Measurements from ENCODE around the gene CRYZL1. TPM values are rescaled to one million over a fixed set of nuclear protein-coding genes. Genes with fewer than 3 reads are reported as not detected.
A peak's percentile ranks its signal among the peaks of the same experiment; 100 is the strongest.

Gene CRYZL1
- total and polyA plus RNA-seq, 8 donors, result 8.5 to 23.0 (median 13.9) TPM

DNA sequence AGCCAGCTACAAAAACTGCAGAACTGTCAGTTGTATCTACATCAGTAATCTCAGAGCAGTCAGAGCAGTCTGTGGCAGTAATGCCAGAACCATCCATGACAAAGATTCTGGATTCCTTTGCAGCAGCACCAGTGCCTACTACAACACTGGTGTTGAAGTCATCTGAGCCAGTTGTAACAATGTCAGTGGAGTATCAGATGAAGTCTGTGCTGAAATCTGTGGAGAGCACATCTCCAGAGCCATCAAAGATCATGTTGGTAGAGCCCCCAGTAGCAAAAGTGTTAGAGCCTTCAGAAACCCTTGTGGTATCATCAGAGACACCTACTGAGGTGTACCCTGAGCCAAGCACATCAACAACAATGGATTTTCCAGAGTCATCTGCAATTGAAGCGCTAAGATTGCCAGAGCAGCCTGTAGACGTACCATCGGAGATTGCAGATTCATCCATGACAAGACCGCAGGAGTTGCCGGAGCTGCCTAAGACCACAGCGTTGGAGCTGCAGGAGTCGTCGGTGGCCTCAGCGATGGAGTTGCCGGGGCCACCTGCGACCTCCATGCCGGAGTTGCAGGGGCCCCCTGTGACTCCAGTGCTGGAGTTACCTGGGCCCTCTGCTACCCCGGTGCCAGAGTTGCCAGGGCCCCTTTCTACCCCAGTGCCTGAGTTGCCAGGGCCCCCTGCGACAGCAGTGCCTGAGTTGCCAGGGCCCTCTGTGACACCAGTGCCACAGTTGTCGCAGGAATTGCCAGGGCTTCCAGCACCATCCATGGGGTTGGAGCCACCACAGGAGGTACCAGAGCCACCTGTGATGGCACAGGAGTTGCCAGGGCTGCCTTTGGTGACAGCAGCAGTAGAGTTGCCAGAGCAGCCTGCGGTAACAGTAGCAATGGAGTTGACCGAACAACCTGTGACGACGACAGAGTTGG, 91.4 kb downstream of the CRYZL1 start:
- Histone ChIP-seq H3K4me1 (peaks cover 11 to 15% (median 14%) of the 10 kb centered on the region in 3 donors), H3K27ac (no peak overlapping the region), H3K27me3 (no peaks in the 10 kb centered on the region), H3K36me3 (peaks cover 0 to 68% (median 45%) of the 10 kb centered on the region in 3 donors), H3K9me3 (no peaks in the 10 kb centered on the region), H3K4me3 (no peak overlapping the region)
- intact Hi-C loops (cut with DNase I), result no loop called here
- TF ChIP-seq, protein P1, sequence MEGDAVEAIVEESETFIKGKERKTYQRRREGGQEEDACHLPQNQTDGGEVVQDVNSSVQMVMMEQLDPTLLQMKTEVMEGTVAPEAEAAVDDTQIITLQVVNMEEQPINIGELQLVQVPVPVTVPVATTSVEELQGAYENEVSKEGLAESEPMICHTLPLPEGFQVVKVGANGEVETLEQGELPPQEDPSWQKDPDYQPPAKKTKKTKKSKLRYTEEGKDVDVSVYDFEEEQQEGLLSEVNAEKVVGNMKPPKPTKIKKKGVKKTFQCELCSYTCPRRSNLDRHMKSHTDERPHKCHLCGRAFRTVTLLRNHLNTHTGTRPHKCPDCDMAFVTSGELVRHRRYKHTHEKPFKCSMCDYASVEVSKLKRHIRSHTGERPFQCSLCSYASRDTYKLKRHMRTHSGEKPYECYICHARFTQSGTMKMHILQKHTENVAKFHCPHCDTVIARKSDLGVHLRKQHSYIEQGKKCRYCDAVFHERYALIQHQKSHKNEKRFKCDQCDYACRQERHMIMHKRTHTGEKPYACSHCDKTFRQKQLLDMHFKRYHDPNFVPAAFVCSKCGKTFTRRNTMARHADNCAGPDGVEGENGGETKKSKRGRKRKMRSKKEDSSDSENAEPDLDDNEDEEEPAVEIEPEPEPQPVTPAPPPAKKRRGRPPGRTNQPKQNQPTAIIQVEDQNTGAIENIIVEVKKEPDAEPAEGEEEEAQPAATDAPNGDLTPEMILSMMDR (IDR thresholded peaks at IDR 0.05), result no peak
- FAIRE-seq, result no peak
- 97% methylated on average over 19 of the region's 19 CpGs for WGBS, 2 donors
- peak in 1 of 4 donors; percentile 3 for ATAC-seq
- DNase-seq, result peak in 1 of 6 donors; percentile 53

DNA sequence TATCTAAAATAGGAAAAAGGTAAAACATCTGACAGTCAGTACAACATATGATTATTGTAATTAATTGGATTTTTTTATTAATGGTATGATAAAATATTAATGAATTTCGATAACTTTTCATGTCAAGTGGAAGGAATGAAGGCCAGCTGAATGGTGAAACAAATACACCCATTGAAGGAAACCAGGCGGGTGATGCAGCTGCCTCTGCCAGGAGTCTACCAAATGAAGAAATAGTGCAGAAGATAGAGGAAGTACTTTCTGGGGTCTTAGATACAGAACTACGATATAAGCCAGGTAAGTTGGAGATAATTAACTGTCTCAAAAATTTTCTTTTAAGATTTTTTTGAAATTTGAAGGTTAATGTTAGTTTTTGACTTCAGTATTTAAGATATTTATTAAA, 95.5 kb downstream of the CRYZL1 start:
- WGBS, 2 donors, result 41 to 54% methylated on average over 3 of the region's 3 CpGs
- H3K36me3 ChIP-seq, result peaks cover 0 to 32% (median 24%) of the 10 kb centered on the region in 3 donors
- intact Hi-C loops (cut with DNase I), result no loop called here
- DNase-seq (no peak), FAIRE-seq (no peak), ATAC-seq (no peak)
- no peak overlapping the region for H3K27ac ChIP-seq
- H3K4me1 ChIP-seq, result peaks cover 12 to 25% (median 13%) of the 10 kb centered on the region in 3 donors
- no peaks in the 10 kb centered on the region for H3K9me3 ChIP-seq
- TF ChIP-seq, protein P1 (IDR thresholded peaks at IDR 0.05), result no peak
- H3K4me3 ChIP-seq, result no peak overlapping the region
- H3K27me3 ChIP-seq, result no peaks in the 10 kb centered on the region

DNA sequence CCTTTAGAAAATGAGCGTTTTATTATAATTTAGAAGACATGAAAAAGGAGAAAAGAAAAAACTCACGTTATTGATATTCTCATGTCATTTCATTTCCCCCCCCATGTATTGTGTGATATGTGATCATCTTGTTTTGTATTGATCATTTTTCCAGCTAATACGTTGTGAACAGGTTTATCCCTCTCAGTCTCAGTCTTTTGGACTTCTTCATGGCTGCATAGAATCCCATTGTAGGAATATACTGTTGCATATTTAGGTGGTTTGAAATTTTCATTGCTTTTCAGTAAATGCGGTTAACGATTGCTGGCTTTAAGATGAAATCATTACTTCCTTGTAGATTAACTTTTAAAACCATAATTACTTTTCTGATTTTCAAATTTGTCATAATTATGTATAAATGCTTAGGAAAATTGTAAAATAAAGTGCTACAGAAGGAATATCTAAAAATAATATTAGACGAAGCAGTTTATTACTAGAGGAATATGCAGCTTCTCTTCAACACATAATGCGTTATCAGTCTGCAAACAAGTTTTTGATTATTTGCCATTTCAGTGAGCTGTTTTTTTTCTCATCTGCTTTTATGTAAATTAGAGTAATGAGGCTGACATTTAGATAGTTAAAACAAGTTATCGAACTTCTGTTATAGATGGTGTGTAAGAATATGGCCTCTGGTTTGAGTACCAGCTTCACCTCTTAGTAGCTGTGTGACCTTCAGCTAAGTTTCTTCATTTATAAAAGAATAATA, 96.9 kb downstream of the CRYZL1 start:
- DNase-seq (no peak), ATAC-seq (no peak), FAIRE-seq (no peak)
- TF ChIP-seq, protein P1 (IDR thresholded peaks at IDR 0.05), result no peak
- H3K36me3 ChIP-seq, result peaks cover 0 to 18% (median 9%) of the 10 kb centered on the region in 3 donors
- intact Hi-C loops (cut with DNase I), result no loop called here
- no peaks in the 10 kb centered on the region for H3K9me3 ChIP-seq
- H3K4me3 ChIP-seq, result peak overlapping the region in 3 of 4 donors; percentile 68 to 82 (median 79)
- 3 to 4% methylated on average over 8 of the region's 8 CpGs for WGBS, 2 donors
- no peak overlapping the region for H3K27ac ChIP-seq
- no peaks in the 10 kb centered on the region for H3K27me3 ChIP-seq
- peaks cover 13 to 39% (median 20%) of the 10 kb centered on the region in 3 donors for H3K4me1 ChIP-seq

DNA sequence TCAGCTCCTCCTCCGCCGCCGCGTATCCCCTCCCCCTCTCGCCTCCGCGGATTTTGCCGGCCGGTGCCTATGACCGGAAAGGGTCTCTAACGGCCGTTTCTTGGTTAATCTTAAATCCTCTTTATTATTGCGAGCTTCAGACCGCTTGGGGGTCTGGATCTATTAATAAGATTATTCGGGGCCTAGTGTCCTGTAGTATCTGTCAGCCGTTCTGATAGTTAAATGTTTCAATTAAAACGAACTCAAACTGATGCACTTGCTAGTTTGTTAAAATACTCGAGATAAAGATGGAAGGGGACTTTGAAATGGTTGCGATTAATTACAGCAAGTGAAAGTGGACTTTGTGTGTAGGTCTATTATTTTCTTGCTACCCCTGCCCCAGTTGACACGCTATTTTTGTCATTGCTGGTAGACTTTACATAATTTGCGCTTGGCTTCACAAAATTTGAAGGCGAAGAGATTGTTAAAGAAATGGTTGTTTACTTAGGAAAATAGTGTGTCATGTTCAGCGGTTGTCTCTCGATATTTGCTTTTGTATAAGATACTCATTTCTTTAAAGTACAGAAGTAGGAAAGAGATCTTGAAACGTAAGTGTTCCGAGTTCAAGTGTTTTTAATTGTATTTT, 97.9 kb downstream of the CRYZL1 start:
- 1% methylated on average over 26 of the region's 26 CpGs for WGBS, 2 donors
- H3K4me3 ChIP-seq, result peak overlapping the region; percentile 38 to 82 (median 74)
- peaks cover 0 to 17% (median 7%) of the 10 kb centered on the region in 3 donors for H3K36me3 ChIP-seq
- intact Hi-C loops (cut with DNase I), result no loop called here
- FAIRE-seq (no peak), DNase-seq (peak in 5 of 6 donors; percentile 66 to 83 (median 73)), ATAC-seq (peak; percentile 34 to 55 (median 42))
- peak overlapping the region; percentile 98 to 100 (median 100) for H3K27ac ChIP-seq
- no peaks in the 10 kb centered on the region for H3K9me3 ChIP-seq
- TF ChIP-seq, protein P1 (IDR thresholded peaks at IDR 0.05), result no peak
- H3K27me3 ChIP-seq, result no peaks in the 10 kb centered on the region
- H3K4me1 ChIP-seq, result peaks cover 13 to 39% (median 20%) of the 10 kb centered on the region in 3 donors
